K562 (cell line): ENCODE data around the gene AKR1C4. TPM values are rescaled to one million over a fixed set of nuclear protein-coding genes. Genes with fewer than 3 reads are reported as not detected.
A peak's percentile ranks its signal among the peaks of the same experiment; 100 is the strongest.

Experiments
- ATAC-seq: fragments of 200-7000 bp; cut with Tn5 transposase; 3 replicates; pipeline ENCODE4 v1.9.1; 2020; ENCODE audit warnings: moderate library complexity
- BruUV-seq: library from RNA; stranded (reverse); fragments of 400-500 nt; replicated peaks from 2 replicates; lab custom pipeline; 2021; lab: Mats Ljungman, UMichigan
- CTCF ChIA-PET: fragments of 300-600 bp; formaldehyde crosslinking; extraction: SDS; loops from one replicate; lab custom pipeline; 2021; ENCODE audit warnings: low intra/inter-chr PET ratio; lab: Yijun Ruan, JAX
- POLR2A ChIA-PET: fragments of 300-600, 350-650 bp; sonication (Branson Sonifier 250); formaldehyde crosslinking; extraction: SDS; loops from one replicate; lab custom pipeline; 2021; ENCODE audit warnings: antibody characterized with exemption, inconsistent platforms; lab: Yijun Ruan, JAX
- DNase-seq, 4 experiments: peaks; one replicate each; pipeline versions ENCODE4 v3.0.0 to v3.0.0-alpha.2; 2011 to 2018; ENCODE audit warnings: low spot score in 3 of 4, mixed read lengths in 3 of 4; ENCODE audit errors: extremely low read depth in 1 of 4
- FAIRE-seq: peaks from 2 replicates; lab custom pipeline; 2011; peaks lifted over from hg19 to GRCh38; lab: Jason Lieb, UNC
- H2AFZ ChIP-seq: 2 replicates; pipeline ENCODE4 v1.6.0; 2011; ENCODE audit warnings: low read depth, low read length, control low read depth, inconsistent platforms
- H3K27ac ChIP-seq: fragments of 200-600 bp; 3 replicates; pipeline ENCODE4 v1.8.0; 2011; ENCODE audit warnings: low read depth, mild to moderate bottlenecking, control low read depth, inconsistent platforms, low read length, moderate library complexity, mixed read lengths; ENCODE audit errors: extremely low read depth
- H3K27me3 ChIP-seq, 2 experiments: fragments of 300-600 bp in 1 of 2; 2 replicates in 1 of 2; 3 replicates in 1 of 2; pipeline versions ENCODE4 v1.6.0 to v1.8.0; 2011; ENCODE audit warnings: inconsistent platforms in 2 of 2, low read length in 2 of 2, mild to moderate bottlenecking in 1 of 2, mixed read lengths in 1 of 2, moderate library complexity in 1 of 2; ENCODE audit not compliant: control insufficient read depth in 2 of 2, insufficient read depth in 2 of 2
- H3K36me3 ChIP-seq: fragments of 300-600 bp; 3 replicates; pipeline ENCODE4 v1.8.0; 2011; ENCODE audit warnings: mild to moderate bottlenecking, low read length, inconsistent platforms; ENCODE audit not compliant: control insufficient read depth, insufficient read depth
- H3K4me1 ChIP-seq, 2 experiments: fragments of 200-600 bp in 1 of 2; replicated peaks in 1 of 2; 2 replicates in 1 of 2; 3 replicates in 1 of 2; pipeline versions ENCODE4 v1.5.1 to v1.8.0; 2011; ENCODE audit warnings: inconsistent platforms in 2 of 2, low read length in 2 of 2, mild to moderate bottlenecking in 1 of 2, mixed read lengths in 1 of 2, moderate library complexity in 1 of 2; ENCODE audit not compliant: control insufficient read depth in 2 of 2, insufficient read depth in 2 of 2
- H3K4me2 ChIP-seq: 2 replicates; pipeline ENCODE4 v1.6.1; 2011; ENCODE audit warnings: low read length, control low read depth, inconsistent platforms, mixed read lengths; ENCODE audit not compliant: insufficient read depth
- H3K4me3 ChIP-seq: fragments of 200-600 bp; sonication (generic), shearing (Covaris generic); 2 replicates; pipeline ENCODE4 v1.5.1; 2016; ENCODE audit warnings: control low read depth, inconsistent platforms
- H3K79me2 ChIP-seq: fragments of 200-600 bp; 3 replicates; pipeline ENCODE4 v1.8.0; 2011; ENCODE audit warnings: low read length, inconsistent platforms; ENCODE audit not compliant: control insufficient read depth, insufficient read depth
- H3K9ac ChIP-seq, 2 experiments: 2 replicates each; pipeline versions ENCODE4 v1.6.0 to v1.6.1; 2011; ENCODE audit warnings: low read depth in 2 of 2, low read length in 2 of 2, control low read depth in 1 of 2, inconsistent platforms in 1 of 2, mild to moderate bottlenecking in 1 of 2, mixed read lengths in 1 of 2; ENCODE audit not compliant: insufficient read depth in 1 of 2
- H3K9me1 ChIP-seq: one replicate; pipeline ENCODE4 v1.6.0; 2011; ENCODE audit warnings: inconsistent platforms, mild to moderate bottlenecking, low read length, moderate library complexity; ENCODE audit not compliant: control insufficient read depth, insufficient read depth
- H3K9me3 ChIP-seq: replicated peaks from 2 replicates; pipeline ENCODE4 v1.5.1; 2011; ENCODE audit warnings: low read depth, low read length, inconsistent platforms; ENCODE audit not compliant: control insufficient read depth, insufficient read depth
- H4K20me1 ChIP-seq: replicated peaks from 2 replicates; pipeline ENCODE4 v1.6.1; 2011; ENCODE audit warnings: low read length, inconsistent platforms, mixed read lengths; ENCODE audit not compliant: control insufficient read depth, insufficient read depth
- C11orf30 ChIP-seq: fragments of 450-650 bp; IDR thresholded peaks from 2 replicates; pipeline ENCODE4 v1.6.1; 2016; ENCODE audit warnings: low read depth, mild to moderate bottlenecking
- CSDE1 ChIP-seq, 2 experiments: fragments of 450-650 bp; IDR thresholded peaks; 2 replicates each; pipeline ENCODE4 v1.6.1; 2016; ENCODE audit warnings: mild to moderate bottlenecking in 1 of 2
- DMBX1 ChIP-seq: fragments of 250-450 bp; sonication (Bioruptor Pico); IDR thresholded peaks from 2 replicates; pipeline ENCODE4 v1.8.0; 2022; ENCODE audit warnings: inconsistent platforms, mild to moderate bottlenecking, moderate library complexity, borderline replicate concordance
- ELF4 ChIP-seq: fragments of 450-650 bp; formaldehyde crosslinking; IDR thresholded peaks from 2 replicates; pipeline ENCODE4 v1.4.0; 2022; ENCODE audit warnings: missing genetic modification characterization
- NR2C2 ChIP-seq, 2 experiments: fragments of 200-800 bp in 1 of 2; sonication (Bioruptor generic) in 1 of 2; sonication (generic) in 1 of 2; formaldehyde crosslinking in 1 of 2; IDR thresholded peaks; 2 replicates each; pipeline versions ENCODE4 v1.6.1 to v1.8.0; 2016 to 2022; ENCODE audit warnings: mild to moderate bottlenecking in 1 of 2, missing compliant biosample characterization in 1 of 2, missing genetic modification characterization in 1 of 2, missing genetic modification reagents in 1 of 2
- POLR2AphosphoS2 ChIP-seq: IDR thresholded peaks from 2 replicates; pipeline ENCODE4 v1.6.1; 2012; ENCODE audit warnings: low read length, improper control_type of control experiment
- POLR3A ChIP-seq: IDR thresholded peaks from 2 replicates; pipeline ENCODE4 v1.6.1; 2011; ENCODE audit warnings: borderline replicate concordance, mild to moderate bottlenecking, moderate library complexity; ENCODE audit not compliant: insufficient read length, insufficient read depth; ENCODE audit errors: extremely low read depth
- SIRT6 ChIP-seq: IDR thresholded peaks from one replicate; pipeline ENCODE4 v1.6.1; 2012; ENCODE audit warnings: low read depth, mild to moderate bottlenecking, control low read depth, inconsistent platforms, low read length, moderate library complexity
- SREBF2 ChIP-seq: sonication (generic); formaldehyde crosslinking; IDR thresholded peaks from 2 replicates; pipeline ENCODE4 v1.4.0; 2020; ENCODE audit warnings: mild to moderate bottlenecking, missing genetic modification reagents
- ZC3H4 ChIP-seq: sonication (generic); formaldehyde crosslinking; IDR thresholded peaks from 2 replicates; pipeline ENCODE4 v1.9.0; 2021; ENCODE audit warnings: missing genetic modification reagents, borderline replicate concordance
- ZNF41 ChIP-seq: fragments of 250-450 bp; sonication (Bioruptor Pico); conservative IDR thresholded peaks from 2 replicates; pipeline ENCODE4 v1.4.0; 2020; ENCODE audit warnings: mild to moderate bottlenecking
- WGBS: fragments of 100-300 bp; shearing (Covaris generic); methylation state at CpG from one replicate; pipeline ENCODE4 v1.1.6; 2016; ENCODE audit warnings: low coverage, mixed read lengths; ENCODE audit not compliant: insufficient coverage; ENCODE audit errors: missing lambda C conversion rate; 5-methylcytosine and 5-hydroxymethylcytosine counted together
- in situ Hi-C: fragments of 300-500 bp; cut with MboI; formaldehyde crosslinking; loops from 4 replicates; pipeline ENCODE4 v1.15.0; 2018; ENCODE audit warnings: inconsistent platforms, mixed read lengths
- intact Hi-C: fragments of 100-400 bp; cut with micrococcal nuclease; formaldehyde crosslinking; loops from 2 replicates; pipeline ENCODE4 v1.14.2; 2022
- polyA plus RNA-seq, 8 experiments: library from polyadenylated mRNA; depleted of rRNA in 4 of 8; stranded (reverse) in 5 of 8; unstranded in 3 of 8; fragments of >200 nt; fragmentation: Nextera tagmentation in 2 of 8; fragmentation: Illumina TruSeq in 1 of 8; extraction: Ambion mirVana in 2 of 8; extraction: Trizol in 1 of 8; gene quantifications; 2 replicates each; pipeline versions ENCODE4 v1.2.1 to v1.2.3, GENCODE V29; 2011 to 2014; ENCODE audit warnings: inconsistent platforms in 1 of 8, missing spikeins in 1 of 8
- total RNA-seq, 7 experiments: library from RNA; depleted of rRNA in 6 of 7; stranded (reverse); fragments of >200 nt in 6 of 7; fragmentation: Illumina TruSeq in 2 of 7; extraction: Trizol in 2 of 7; gene quantifications; 2 replicates each; pipeline versions ENCODE4 v1.2.1 to v1.2.3, GENCODE V29; 2011 to 2021; ENCODE audit warnings: low replicate concordance in 1 of 7
- TF ChIP-seq, protein P1 (sequence below), 3 experiments: fragments of 200-800 bp in 1 of 3; sonication (Bioruptor generic) in 1 of 3; sonication (generic) in 1 of 3; formaldehyde crosslinking in 1 of 3; IDR thresholded peaks; 2 replicates each; pipeline versions ENCODE4 v1.6.1 to v1.8.0; 2016 to 2022; ENCODE audit warnings: mild to moderate bottlenecking in 2 of 3, missing compliant biosample characterization in 2 of 3, missing genetic modification characterization in 2 of 3, missing genetic modification reagents in 1 of 3
- TF ChIP-seq, protein P2 (sequence below): IDR thresholded peaks from 2 replicates; pipeline ENCODE4 v1.6.1; 2011; ENCODE audit not compliant: insufficient read length; ENCODE audit errors: extremely low read depth
- TF ChIP-seq, protein P3 (sequence below): sonication (generic); formaldehyde crosslinking; IDR thresholded peaks from 2 replicates; pipeline ENCODE4 v1.8.0; 2022; ENCODE audit warnings: mild to moderate bottlenecking, missing genetic modification reagents
- TF ChIP-seq, protein P4 (sequence below): fragments of 450-650 bp; IDR thresholded peaks from 2 replicates; pipeline ENCODE4 v1.6.1; 2016; ENCODE audit warnings: missing biosample characterization, missing genetic modification characterization
- TF ChIP-seq, protein P5 (sequence below): fragments of 450-650 bp; IDR thresholded peaks from 2 replicates; pipeline ENCODE4 v1.7.1; 2018; ENCODE audit warnings: mild to moderate bottlenecking, low read depth; ENCODE audit not compliant: partially characterized antibody

Gene AKR1C4
- total and polyA plus RNA-seq, 9 of the 15 experiments (the other 6 are each of a cell fraction or from before 2014, with no cell fraction given): 0.13 TPM; not detected in 8

DNA sequence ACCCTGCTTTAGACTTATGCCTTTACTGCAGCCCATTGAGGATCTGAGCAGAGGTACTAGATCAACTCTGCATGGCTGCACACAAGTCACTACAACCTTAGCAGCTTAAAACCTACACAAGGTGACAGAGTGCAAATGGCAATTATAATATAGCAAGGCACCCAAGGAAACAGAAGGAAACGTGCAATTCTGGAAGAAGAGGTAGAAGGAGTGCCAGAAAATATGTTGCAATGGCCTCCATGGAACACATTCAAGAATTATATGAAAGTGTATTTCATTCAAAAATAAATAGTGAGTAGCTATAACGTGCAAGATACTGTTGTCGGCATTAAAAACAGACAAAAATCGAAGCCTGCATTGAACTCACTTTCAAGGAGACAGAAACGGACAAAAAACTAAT lies 8.8 kb upstream of the AKR1C4 start:
- H3K9me1 ChIP-seq: no peaks in the 10 kb centered on the region
- no peak for ATAC-seq
- no peak overlapping the region for H3K27ac ChIP-seq
- TF ChIP-seq ZC3H4 (CRISPR knock-in tag): no peak
- TF ChIP-seq, protein P1, sequence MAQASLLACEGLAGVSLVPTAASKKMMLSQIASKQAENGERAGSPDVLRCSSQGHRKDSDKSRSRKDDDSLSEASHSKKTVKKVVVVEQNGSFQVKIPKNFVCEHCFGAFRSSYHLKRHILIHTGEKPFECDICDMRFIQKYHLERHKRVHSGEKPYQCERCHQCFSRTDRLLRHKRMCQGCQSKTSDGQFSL (CRISPR knock-in tag; IDR thresholded peaks at IDR 0.05): no peak
- TF ChIP-seq, protein P1 (tag; IDR thresholded peaks at IDR 0.05): no peak
- TF ChIP-seq, protein P2, sequence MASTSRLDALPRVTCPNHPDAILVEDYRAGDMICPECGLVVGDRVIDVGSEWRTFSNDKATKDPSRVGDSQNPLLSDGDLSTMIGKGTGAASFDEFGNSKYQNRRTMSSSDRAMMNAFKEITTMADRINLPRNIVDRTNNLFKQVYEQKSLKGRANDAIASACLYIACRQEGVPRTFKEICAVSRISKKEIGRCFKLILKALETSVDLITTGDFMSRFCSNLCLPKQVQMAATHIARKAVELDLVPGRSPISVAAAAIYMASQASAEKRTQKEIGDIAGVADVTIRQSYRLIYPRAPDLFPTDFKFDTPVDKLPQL: no peak
- no peak for TF ChIP-seq ELF4
- TF ChIP-seq ZNF41: no peak
- no peak for TF ChIP-seq SREBF2 (CRISPR knock-in tag)
- TF ChIP-seq, protein P3, sequence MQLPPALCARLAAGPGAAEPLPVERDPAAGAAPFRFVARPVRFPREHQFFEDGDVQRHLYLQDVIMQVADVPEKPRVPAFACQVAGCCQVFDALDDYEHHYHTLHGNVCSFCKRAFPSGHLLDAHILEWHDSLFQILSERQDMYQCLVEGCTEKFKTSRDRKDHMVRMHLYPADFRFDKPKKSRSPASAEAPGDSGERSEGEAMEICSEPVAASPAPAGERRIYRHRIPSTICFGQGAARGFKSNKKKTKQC (CRISPR knock-in tag): no peak
- no peak for TF ChIP-seq C11orf30
- no peak for TF ChIP-seq POLR3A
- TF ChIP-seq DMBX1 (CRISPR knock-in tag): no peak
- no peak for TF ChIP-seq SIRT6
- no peak for TF ChIP-seq POLR2AphosphoS2
- TF ChIP-seq, protein P4, sequence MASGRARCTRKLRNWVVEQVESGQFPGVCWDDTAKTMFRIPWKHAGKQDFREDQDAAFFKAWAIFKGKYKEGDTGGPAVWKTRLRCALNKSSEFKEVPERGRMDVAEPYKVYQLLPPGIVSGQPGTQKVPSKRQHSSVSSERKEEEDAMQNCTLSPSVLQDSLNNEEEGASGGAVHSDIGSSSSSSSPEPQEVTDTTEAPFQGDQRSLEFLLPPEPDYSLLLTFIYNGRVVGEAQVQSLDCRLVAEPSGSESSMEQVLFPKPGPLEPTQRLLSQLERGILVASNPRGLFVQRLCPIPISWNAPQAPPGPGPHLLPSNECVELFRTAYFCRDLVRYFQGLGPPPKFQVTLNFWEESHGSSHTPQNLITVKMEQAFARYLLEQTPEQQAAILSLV (tag): no peak
- TF ChIP-seq CSDE1 (IDR thresholded peaks at IDR 0.05): no peak
- TF ChIP-seq, protein P5, sequence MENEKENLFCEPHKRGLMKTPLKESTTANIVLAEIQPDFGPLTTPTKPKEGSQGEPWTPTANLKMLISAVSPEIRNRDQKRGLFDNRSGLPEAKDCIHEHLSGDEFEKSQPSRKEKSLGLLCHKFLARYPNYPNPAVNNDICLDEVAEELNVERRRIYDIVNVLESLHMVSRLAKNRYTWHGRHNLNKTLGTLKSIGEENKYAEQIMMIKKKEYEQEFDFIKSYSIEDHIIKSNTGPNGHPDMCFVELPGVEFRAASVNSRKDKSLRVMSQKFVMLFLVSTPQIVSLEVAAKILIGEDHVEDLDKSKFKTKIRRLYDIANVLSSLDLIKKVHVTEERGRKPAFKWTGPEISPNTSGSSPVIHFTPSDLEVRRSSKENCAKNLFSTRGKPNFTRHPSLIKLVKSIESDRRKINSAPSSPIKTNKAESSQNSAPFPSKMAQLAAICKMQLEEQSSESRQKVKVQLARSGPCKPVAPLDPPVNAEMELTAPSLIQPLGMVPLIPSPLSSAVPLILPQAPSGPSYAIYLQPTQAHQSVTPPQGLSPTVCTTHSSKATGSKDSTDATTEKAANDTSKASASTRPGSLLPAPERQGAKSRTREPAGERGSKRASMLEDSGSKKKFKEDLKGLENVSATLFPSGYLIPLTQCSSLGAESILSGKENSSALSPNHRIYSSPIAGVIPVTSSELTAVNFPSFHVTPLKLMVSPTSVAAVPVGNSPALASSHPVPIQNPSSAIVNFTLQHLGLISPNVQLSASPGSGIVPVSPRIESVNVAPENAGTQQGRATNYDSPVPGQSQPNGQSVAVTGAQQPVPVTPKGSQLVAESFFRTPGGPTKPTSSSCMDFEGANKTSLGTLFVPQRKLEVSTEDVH: no peak
- TF ChIP-seq NR2C2 (CRISPR knock-in tag; IDR thresholded peaks at IDR 0.05): no peak
- TF ChIP-seq NR2C2 (tag; IDR thresholded peaks at IDR 0.05): no peak
- 15% methylated on average over 5 of the region's 5 CpGs for WGBS
- no peak for FAIRE-seq
- no peak overlapping the region for H3K4me3 ChIP-seq
- H3K36me3 ChIP-seq: no peaks in the 10 kb centered on the region
- H3K27me3 ChIP-seq: no peaks in the 10 kb centered on the region
- H2AFZ ChIP-seq: peak overlapping the region; percentile 41; the same call in 1 of the 2 replicates
- in situ Hi-C loops: no loop called here
- DNase-seq: no peak
- no peak overlapping the region for H3K4me2 ChIP-seq
- BruUV-seq: no TSS peak
- H3K9ac ChIP-seq: no peak overlapping the region
- peaks cover 0 to 5% of the 10 kb centered on the region in 2 experiments; a peak in 1 of 5 replicates for H3K4me1 ChIP-seq
- H4K20me1 ChIP-seq: no peaks in the 10 kb centered on the region
- H3K79me2 ChIP-seq: no peaks in the 10 kb centered on the region
- H3K9me3 ChIP-seq: no peaks in the 10 kb centered on the region
- intact Hi-C loops: no loop called here
- ChIA-PET POLR2A (interaction anchor here (1.7 kb wide), 1 partner anchor 12 kb away, joined by 5 read pairs; no protein-coding TSS in a partner anchor), CTCF (no interaction called here)
